GM21619 (cell line): ENCODE data around the gene CDC42BPG.
"Not testable (repeated sequence)": the region's sequence is repeated elsewhere in the genome, so short reads cannot be mapped to it uniquely, and the experiment has no call there.

Experiments used
- ATAC-seq: cut with Tn5 transposase; IDR thresholded peaks from one replicate; pipeline ENCODE4 v1.9.1; 2021; ENCODE audit not compliant: unreplicated experiment

Gene CDC42BPG

DNA sequence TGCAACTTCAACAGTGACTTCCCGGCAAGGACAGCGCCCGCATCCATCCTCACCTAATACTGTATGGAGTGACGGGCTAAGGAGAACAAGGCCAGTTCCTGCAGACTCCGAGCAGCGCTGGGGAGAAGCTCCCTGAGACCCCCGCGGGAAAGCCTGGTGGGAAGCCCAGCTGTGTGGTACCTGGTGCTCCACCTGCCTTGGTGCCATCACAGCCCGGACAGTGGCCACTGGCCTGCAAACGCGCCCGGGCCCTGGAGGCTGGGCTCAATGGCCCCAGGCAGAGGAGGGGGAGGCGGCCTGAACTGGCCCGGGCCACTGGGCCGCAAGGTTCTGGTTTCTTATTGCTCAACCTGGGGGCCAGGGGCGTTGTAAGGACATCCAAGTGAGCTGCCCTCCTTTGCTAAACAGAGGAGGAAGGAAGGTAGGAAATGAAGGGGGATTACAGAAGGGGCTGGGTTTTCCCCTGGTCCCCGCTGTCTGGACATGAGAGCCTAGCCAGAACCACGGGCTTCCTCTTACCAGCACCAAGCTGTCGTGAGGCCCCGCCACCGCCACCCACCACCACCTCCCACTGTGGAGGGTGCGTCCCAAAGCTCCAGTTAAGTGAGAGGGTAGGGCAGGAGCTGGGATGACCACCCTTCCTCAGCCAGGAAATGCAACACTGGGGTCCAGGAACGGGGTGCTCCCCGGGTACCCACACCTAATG is 8.5 kb upstream of the CDC42BPG start:
- ATAC-seq = no peak

DNA sequence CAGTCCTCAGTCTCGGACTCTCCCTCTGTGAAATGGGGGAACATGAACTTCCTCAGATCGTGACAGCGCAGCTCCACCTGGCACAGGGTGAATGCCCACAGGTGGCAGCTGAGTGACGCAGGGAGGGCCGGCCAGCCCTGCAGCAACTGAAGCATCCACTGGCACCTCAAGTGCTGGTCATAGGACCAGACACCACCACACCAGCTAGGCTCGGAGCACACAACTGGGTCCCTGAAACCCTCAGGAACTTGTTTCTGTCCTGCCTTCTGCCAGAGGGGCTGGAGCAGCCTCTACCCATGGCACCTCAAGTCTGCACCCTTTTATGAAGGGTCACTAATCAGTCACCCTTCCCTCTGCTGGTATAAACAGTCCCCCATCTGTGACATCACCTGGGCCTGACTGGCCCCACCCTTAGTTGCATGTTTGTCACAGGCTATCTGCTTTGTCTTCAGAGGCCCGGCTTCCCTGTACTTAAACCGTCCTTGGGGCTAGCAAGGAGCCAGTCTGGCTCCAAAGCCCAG is 7.4 kb upstream of the CDC42BPG start:
- ATAC-seq = peak; percentile 13

DNA sequence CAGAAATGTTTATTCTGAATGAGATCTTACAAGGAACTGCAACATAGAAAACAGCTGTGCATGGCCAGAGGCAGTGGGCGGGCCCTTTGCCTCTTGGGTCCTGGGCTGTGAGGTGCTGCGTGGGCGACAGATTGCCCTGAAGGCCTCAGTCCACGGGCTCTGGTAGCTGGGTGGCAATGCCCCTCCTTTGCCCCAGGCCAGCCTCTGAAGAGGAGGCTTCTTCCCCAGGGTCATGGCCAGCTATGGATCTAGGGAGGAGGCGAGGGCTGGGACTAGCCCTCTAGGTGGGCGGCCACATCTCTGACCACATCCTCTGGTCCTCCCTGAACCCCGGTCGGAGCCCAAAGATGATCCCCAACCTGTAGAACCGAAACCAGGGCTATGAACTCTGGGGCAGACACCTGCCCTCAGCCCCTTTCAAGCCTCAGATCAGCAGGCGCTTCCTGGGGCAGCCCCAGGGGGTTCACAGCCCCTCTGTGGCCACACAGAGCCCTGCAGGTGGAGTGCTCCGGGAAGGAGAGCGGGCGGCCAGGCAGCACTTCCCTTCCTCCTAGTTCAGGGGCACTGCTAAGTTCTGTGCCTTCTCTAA is 6.6 kb upstream of the CDC42BPG start:
- ATAC-seq = peak; percentile 57

- ATAC-seq = no peak
These were observed 5.3 kb upstream of the CDC42BPG start for GRCh38 chr11:64849598-64850356.

GRCh38 chr11:64848826-64849597 is 4.6 kb upstream of the CDC42BPG start:
- no peak for ATAC-seq

DNA sequence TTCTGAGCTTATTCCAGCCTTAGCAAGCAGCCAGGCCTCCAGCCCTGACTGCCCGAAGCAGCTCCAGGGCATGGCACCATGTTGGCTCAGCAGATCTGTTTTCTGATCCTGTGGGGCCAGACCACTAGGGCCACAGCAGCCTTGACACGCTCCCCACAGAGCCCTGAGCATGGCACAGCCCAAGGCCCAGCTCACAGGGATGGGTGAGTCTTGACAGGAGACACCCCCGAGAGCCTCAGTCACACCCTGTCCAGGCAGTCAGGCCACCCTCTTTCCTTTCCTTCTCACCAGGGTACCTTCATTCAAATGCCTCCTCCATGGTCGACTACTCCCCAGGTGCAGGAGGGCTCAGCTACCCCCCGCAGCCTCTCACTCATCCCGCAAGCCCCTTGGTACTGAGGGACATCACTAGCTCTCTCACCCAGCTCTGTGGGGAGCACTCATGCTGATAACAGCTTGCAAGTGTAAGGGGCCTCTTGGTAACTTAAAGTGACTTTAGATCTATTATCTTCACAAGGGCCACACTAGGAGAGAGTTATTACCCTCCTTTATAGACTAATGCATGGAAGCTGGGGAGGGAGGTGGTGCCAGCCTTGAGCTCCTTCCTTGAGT is 3.9 kb upstream of the CDC42BPG start:
- ATAC-seq = no peak

DNA sequence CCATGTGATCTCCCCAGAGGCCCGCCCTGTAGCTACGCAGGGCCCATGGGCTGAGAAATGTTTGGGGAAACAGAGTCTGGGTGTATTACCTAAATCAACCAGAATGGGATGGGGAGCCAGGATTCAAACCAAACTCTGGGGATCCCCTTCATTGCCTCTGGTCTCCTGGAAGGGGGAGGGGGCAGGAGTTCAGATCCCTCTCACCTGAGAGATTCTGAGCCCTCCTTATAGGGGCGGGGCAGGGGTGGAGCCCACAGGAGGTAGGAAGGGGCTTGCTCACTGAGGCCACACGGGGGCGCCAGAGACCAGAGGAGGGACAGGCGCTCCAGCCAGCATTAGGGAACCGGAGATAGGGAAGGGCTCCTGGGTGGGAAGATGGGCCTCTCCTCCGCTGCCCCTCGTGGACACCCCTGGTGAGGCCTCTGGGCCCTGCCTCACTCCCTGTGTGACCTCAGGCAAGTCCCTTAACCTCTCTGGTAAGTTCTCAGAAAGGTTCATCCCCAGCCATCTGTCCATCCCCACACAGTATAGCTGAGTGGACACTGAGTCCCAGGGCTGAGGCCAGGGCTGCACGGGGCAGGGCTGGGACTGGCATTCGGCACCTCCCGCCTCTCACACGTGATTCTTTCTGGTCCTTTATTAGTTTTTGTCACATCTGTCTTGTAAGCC is 2.7 kb upstream of the CDC42BPG start:
- no peak for ATAC-seq

DNA sequence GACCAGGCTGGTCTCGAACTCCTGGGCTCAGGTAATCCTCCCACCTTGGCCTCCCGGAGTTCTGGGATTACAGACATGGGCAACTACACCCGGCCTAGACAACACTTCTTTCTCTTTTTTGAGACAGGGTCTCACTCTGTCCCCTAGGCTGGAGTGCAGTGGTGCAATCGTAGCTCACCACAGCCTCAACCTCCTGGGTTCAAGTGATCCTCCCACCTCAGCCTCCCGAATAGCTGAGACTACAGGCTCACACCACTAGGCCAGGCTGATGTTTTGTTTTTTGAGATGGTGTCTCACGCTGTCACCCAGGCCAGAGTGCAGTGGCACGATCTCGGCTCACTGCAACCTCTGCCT is 1.3 kb upstream of the CDC42BPG start:
- ATAC-seq = not testable (repeated sequence)

- ATAC-seq = no peak
These were observed 799 bp upstream of the CDC42BPG start for GRCh38 chr11:64845129-64845775.

GRCh38 chr11:64843686-64844329 is 645 bp downstream of the CDC42BPG start:
- no peak for ATAC-seq

GRCh38 chr11:64842851-64843685 is 1.4 kb downstream of the CDC42BPG start:
- no peak for ATAC-seq

GRCh38 chr11:64842366-64842759 is 2.1 kb downstream of the CDC42BPG start:
- ATAC-seq = no peak

GRCh38 chr11:64841592-64842365 is 2.7 kb downstream of the CDC42BPG start:
- no peak for ATAC-seq

DNA sequence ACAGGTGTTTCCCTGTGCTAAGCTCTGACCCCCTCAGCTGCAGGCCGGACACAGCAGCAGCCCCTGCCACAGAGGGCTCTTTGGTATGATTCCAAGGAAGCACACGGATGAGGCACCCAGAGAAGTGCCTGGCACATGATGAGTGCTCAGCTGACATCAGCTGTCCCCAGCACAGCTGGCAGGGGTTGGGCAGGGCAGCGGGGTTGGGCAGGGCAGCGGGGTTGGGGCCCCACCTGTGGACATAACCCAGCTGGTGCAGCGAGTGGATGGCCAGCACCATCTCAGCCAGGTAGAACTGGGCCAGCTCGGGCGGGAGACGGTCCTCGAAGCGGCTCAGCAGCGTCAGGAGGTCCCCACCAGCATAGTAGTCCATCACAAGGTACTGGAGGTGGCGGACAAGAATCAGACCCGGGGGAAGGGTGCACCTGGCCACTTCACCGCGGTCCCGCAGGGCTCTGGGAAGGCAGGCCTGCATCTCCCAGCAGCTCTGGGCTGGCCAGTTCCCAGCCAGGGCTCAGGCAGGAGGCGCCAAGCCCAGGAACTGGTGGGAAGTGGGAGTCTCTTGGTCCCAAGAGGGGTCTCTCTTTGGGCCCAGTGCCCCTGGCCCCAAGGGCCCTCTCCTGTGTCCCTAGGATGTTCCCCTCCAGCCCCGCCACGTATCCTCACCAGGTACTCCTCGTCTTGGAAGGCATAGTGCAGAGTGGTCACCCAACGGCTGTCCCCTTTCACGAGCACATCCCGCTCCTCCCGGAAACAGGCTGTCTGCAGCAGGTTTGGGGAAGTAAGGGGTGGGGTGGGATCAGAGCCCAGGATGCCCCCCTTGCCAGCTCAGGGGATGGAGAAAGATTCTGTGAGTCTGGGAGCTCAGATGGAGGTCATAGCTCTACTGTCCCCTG is 4.3 kb downstream of the CDC42BPG start:
- ATAC-seq = no peak

- ATAC-seq = no peak
These were observed 5.1 kb downstream of the CDC42BPG start for GRCh38 chr11:64839335-64839734.

GRCh38 chr11:64838600-64839334 is 5.7 kb downstream of the CDC42BPG start:
- ATAC-seq = no peak
